ENCODE measurements around the gene CHRNA1. TPM values are rescaled to one million over a fixed set of nuclear protein-coding genes. Genes with fewer than 3 reads are reported as not detected.
A peak's percentile ranks its signal among the peaks of the same experiment; 100 is the strongest.

Gene CHRNA1
- total and polyA plus RNA-seq, 2 experiments from 2014 or later, result not detected

DNA sequence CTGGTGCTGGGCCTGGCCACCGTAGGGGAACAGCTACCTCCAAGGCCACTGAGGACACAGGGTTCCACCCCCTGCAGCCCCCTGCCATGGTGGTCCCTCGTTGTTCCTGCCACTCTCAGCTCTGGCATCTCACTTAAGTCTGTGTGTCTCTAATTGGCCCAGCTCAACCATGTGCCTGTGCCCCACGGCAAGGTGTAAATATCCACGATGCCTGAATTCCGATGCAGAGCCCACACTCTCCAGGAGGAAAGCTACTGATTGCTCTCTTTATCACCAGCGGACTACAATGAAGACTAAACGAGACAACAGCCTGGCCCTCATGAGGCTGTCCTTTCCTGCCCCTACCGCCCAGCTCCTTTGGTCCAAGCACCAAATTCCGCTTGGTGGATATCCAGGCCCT is 17.0 kb upstream of the CHRNA1 start:
- ATAC-seq (no peak), DNase-seq (ENCODE audit: low spot score) (no peak)
- Histone ChIP-seq H3F3A (replicated peaks; ENCODE audit: low read depth) (peaks cover 3% of the 10 kb centered on the region), H3K79me2 (replicated peaks; ENCODE audit: insufficient read depth) (no peaks in the 10 kb centered on the region), H3K27ac (ENCODE audit: low read depth) (no peak overlapping the region), H3K36me3 (ENCODE audit: insufficient read depth) (no peaks in the 10 kb centered on the region), H3K4me2 (no peak overlapping the region), H3K27me3 (ENCODE audit: insufficient read depth) (no peaks in the 10 kb centered on the region), H3K9me2 (ENCODE audit: insufficient read depth) (peaks cover 16% of the 10 kb centered on the region), H2AFZ (peak overlapping the region; percentile 80; the same call in 1 of the 2 replicates), H3K4me1 (ENCODE audit: insufficient read depth) (peaks cover 34% of the 10 kb centered on the region), H4K20me1 (replicated peaks; ENCODE audit: insufficient read depth) (no peaks in the 10 kb centered on the region), H3K4me3 (no peak overlapping the region)
- Mint-ChIP-seq H3K4me1 (peaks cover 55% of the 10 kb centered on the region), H3K36me3 (ENCODE audit: low read depth) (no peaks in the 10 kb centered on the region), H3K9me3 (no peaks in the 10 kb centered on the region; the same call in 2 of the 3 replicates), H3K27me3 (ENCODE audit: insufficient read depth, low read depth, poor library complexity) (peaks cover 20% of the 10 kb centered on the region), H3K4me3 (no peak overlapping the region), H3K27ac (no peak overlapping the region)
- no peak for TF ChIP-seq ZNF114 (CRISPR knock-in tag; IDR thresholded peaks at IDR 0.05)
- no peak for TF ChIP-seq CREB1 (CRISPR knock-in tag; IDR thresholded peaks at IDR 0.05; ENCODE audit: low read depth)
- no peak for TF ChIP-seq REST (IDR thresholded peaks at IDR 0.05; ENCODE audit: unreplicated experiment)
- TF ChIP-seq, protein P1, sequence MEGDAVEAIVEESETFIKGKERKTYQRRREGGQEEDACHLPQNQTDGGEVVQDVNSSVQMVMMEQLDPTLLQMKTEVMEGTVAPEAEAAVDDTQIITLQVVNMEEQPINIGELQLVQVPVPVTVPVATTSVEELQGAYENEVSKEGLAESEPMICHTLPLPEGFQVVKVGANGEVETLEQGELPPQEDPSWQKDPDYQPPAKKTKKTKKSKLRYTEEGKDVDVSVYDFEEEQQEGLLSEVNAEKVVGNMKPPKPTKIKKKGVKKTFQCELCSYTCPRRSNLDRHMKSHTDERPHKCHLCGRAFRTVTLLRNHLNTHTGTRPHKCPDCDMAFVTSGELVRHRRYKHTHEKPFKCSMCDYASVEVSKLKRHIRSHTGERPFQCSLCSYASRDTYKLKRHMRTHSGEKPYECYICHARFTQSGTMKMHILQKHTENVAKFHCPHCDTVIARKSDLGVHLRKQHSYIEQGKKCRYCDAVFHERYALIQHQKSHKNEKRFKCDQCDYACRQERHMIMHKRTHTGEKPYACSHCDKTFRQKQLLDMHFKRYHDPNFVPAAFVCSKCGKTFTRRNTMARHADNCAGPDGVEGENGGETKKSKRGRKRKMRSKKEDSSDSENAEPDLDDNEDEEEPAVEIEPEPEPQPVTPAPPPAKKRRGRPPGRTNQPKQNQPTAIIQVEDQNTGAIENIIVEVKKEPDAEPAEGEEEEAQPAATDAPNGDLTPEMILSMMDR (conservative IDR thresholded peaks at IDR 0.05; ENCODE audit: low read depth in 2 of 2), result no peak
- no peak for TF ChIP-seq NANOG (IDR thresholded peaks at IDR 0.05; ENCODE audit: borderline replicate concordance)
- no peak for TF ChIP-seq POLR2AphosphoS5 (IDR thresholded peaks at IDR 0.05; ENCODE audit: low read depth)
- TF ChIP-seq, protein P2, sequence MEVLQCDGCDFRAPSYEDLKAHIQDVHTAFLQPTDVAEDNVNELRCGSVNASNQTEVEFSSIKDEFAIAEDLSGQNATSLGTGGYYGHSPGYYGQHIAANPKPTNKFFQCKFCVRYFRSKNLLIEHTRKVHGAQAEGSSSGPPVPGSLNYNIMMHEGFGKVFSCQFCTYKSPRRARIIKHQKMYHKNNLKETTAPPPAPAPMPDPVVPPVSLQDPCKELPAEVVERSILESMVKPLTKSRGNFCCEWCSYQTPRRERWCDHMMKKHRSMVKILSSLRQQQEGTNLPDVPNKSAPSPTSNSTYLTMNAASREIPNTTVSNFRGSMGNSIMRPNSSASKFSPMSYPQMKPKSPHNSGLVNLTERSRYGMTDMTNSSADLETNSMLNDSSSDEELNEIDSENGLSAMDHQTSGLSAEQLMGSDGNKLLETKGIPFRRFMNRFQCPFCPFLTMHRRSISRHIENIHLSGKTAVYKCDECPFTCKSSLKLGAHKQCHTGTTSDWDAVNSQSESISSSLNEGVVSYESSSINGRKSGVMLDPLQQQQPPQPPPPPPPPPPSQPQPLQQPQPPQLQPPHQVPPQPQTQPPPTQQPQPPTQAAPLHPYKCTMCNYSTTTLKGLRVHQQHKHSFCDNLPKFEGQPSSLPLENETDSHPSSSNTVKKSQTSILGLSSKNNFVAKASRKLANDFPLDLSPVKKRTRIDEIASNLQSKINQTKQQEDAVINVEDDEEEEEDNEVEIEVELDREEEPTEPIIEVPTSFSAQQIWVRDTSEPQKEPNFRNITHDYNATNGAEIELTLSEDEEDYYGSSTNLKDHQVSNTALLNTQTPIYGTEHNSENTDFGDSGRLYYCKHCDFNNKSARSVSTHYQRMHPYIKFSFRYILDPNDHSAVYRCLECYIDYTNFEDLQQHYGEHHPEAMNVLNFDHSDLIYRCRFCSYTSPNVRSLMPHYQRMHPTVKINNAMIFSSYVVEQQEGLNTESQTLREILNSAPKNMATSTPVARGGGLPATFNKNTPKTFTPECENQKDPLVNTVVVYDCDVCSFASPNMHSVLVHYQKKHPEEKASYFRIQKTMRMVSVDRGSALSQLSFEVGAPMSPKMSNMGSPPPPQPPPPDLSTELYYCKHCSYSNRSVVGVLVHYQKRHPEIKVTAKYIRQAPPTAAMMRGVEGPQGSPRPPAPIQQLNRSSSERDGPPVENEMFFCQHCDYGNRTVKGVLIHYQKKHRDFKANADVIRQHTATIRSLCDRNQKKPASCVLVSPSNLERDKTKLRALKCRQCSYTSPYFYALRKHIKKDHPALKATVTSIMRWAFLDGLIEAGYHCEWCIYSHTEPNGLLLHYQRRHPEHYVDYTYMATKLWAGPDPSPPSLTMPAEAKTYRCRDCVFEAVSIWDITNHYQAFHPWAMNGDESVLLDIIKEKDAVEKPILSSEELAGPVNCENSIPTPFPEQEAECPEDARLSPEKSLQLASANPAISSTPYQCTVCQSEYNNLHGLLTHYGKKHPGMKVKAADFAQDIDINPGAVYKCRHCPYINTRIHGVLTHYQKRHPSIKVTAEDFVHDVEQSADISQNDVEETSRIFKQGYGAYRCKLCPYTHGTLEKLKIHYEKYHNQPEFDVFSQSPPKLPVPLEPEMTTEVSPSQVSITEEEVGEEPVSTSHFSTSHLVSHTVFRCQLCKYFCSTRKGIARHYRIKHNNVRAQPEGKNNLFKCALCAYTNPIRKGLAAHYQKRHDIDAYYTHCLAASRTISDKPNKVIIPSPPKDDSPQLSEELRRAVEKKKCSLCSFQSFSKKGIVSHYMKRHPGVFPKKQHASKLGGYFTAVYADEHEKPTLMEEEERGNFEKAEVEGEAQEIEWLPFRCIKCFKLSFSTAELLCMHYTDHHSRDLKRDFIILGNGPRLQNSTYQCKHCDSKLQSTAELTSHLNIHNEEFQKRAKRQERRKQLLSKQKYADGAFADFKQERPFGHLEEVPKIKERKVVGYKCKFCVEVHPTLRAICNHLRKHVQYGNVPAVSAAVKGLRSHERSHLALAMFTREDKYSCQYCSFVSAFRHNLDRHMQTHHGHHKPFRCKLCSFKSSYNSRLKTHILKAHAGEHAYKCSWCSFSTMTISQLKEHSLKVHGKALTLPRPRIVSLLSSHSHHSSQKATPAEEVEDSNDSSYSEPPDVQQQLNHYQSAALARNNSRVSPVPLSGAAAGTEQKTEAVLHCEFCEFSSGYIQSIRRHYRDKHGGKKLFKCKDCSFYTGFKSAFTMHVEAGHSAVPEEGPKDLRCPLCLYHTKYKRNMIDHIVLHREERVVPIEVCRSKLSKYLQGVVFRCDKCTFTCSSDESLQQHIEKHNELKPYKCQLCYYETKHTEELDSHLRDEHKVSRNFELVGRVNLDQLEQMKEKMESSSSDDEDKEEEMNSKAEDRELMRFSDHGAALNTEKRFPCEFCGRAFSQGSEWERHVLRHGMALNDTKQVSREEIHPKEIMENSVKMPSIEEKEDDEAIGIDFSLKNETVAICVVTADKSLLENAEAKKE (CRISPR knock-in tag; IDR thresholded peaks at IDR 0.05), result no peak
- no peak for TF ChIP-seq STAT1 (IDR thresholded peaks at IDR 0.05; ENCODE audit: unreplicated experiment)
- TF ChIP-seq, protein P3, sequence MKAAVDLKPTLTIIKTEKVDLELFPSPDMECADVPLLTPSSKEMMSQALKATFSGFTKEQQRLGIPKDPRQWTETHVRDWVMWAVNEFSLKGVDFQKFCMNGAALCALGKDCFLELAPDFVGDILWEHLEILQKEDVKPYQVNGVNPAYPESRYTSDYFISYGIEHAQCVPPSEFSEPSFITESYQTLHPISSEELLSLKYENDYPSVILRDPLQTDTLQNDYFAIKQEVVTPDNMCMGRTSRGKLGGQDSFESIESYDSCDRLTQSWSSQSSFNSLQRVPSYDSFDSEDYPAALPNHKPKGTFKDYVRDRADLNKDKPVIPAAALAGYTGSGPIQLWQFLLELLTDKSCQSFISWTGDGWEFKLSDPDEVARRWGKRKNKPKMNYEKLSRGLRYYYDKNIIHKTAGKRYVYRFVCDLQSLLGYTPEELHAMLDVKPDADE (IDR thresholded peaks at IDR 0.05), result no peak

All from GM23338 (cell line).